Glutamatergic neuron (in vitro differentiated cells): ENCODE results near the gene RAD51C. TPM values are rescaled to one million over a fixed set of nuclear protein-coding genes. Genes with fewer than 3 reads are reported as not detected.
"Not testable (repeated sequence)": the region's sequence is repeated elsewhere in the genome, so short reads cannot be mapped to it uniquely, and the experiment has no call there.

ENCODE experiments used
- DNase-seq: peaks from one replicate; pipeline ENCODE4 v3.0.0; 2022
- H3K27ac Mint-ChIP-seq: one replicate; pipeline ENCODE4 v1.8.0; 2020; ENCODE audit warnings: mild to moderate bottlenecking, mixed read lengths, inconsistent platforms; ENCODE audit not compliant: unreplicated experiment
- H3K27me3 Mint-ChIP-seq: one replicate; pipeline ENCODE4 v1.8.0; 2020; ENCODE audit warnings: mild to moderate bottlenecking, moderate library complexity, mixed read lengths, inconsistent platforms; ENCODE audit not compliant: unreplicated experiment
- H3K36me3 Mint-ChIP-seq: one replicate; pipeline ENCODE4 v1.8.0; 2020; ENCODE audit warnings: mild to moderate bottlenecking, mixed read lengths, inconsistent platforms; ENCODE audit not compliant: unreplicated experiment
- H3K4me1 Mint-ChIP-seq: one replicate; pipeline ENCODE4 v1.8.0; 2020; ENCODE audit warnings: mild to moderate bottlenecking, low read depth, mixed read lengths, inconsistent platforms; ENCODE audit not compliant: unreplicated experiment
- H3K4me3 Mint-ChIP-seq: one replicate; pipeline ENCODE4 v1.8.0; 2020; ENCODE audit warnings: mild to moderate bottlenecking, mixed read lengths, inconsistent platforms; ENCODE audit not compliant: unreplicated experiment
- H3K9me3 Mint-ChIP-seq: one replicate; pipeline ENCODE4 v1.8.0; 2020; ENCODE audit warnings: mild to moderate bottlenecking, moderate library complexity, mixed read lengths, inconsistent platforms; ENCODE audit not compliant: unreplicated experiment
- CTCF ChIP-seq: fragments of 200-600 bp; sonication (generic); IDR thresholded peaks from one replicate; pipeline ENCODE4 v1.5.0; 2021; ENCODE audit not compliant: partially characterized antibody, unreplicated experiment
- total RNA-seq: library from RNA; stranded (reverse); fragmentation: NEBNext Ultra II Directional; extraction: Animal tissue kit (Norgen Biotek cat#: 25700); gene quantifications from one replicate; pipeline ENCODE4 v1.2.1, GENCODE V29; 2021; ENCODE audit not compliant: unreplicated experiment

Gene RAD51C
- total RNA-seq, 1 donor from 2014 or later: 8.5 TPM

GRCh38 chr17:58760248-58760647 lies 67.8 kb downstream of the RAD51C start:
- peak overlapping the region; percentile 78 for H3K4me3 Mint-ChIP-seq
- peaks cover 6% of the 10 kb centered on the region for H3K36me3 Mint-ChIP-seq
- DNase-seq: no peak
- H3K27ac Mint-ChIP-seq: peak overlapping the region; percentile 44
- peaks cover 27% of the 10 kb centered on the region for H3K4me1 Mint-ChIP-seq
- peaks cover 3% of the 10 kb centered on the region for H3K27me3 Mint-ChIP-seq
- no peak for TF ChIP-seq CTCF
- peaks cover 3% of the 10 kb centered on the region for H3K9me3 Mint-ChIP-seq

GRCh38 chr17:58763263-58763662 lies 70.9 kb downstream of the RAD51C start:
- Mint-ChIP-seq H3K27ac (no peak overlapping the region), H3K36me3 (peaks cover 6% of the 10 kb centered on the region), H3K4me3 (no peak overlapping the region), H3K9me3 (no peaks in the 10 kb centered on the region), H3K4me1 (peaks cover 26% of the 10 kb centered on the region), H3K27me3 (peaks cover 3% of the 10 kb centered on the region)
- TF ChIP-seq CTCF: no peak
- DNase-seq: no peak

GRCh38 chr17:58764373-58764772 lies 72.0 kb downstream of the RAD51C start:
- no peak for TF ChIP-seq CTCF
- DNase-seq: no peak
- Mint-ChIP-seq H3K4me3 (no peak overlapping the region), H3K27ac (no peak overlapping the region), H3K36me3 (peaks cover 6% of the 10 kb centered on the region), H3K27me3 (peaks cover 3% of the 10 kb centered on the region), H3K9me3 (no peaks in the 10 kb centered on the region), H3K4me1 (peaks cover 18% of the 10 kb centered on the region)

- not testable (repeated sequence) for H3K36me3 Mint-ChIP-seq, H3K9me3 Mint-ChIP-seq, H3K27ac Mint-ChIP-seq, H3K27me3 Mint-ChIP-seq, DNase-seq, H3K4me3 Mint-ChIP-seq, H3K4me1 Mint-ChIP-seq
These were observed 86.1 kb downstream of the RAD51C start for GRCh38 chr17:58778482-58778881.

GRCh38 chr17:58779446-58779845 lies 87.0 kb downstream of the RAD51C start:
- Mint-ChIP-seq H3K27me3 (no peaks in the 10 kb centered on the region), H3K36me3 (no peaks in the 10 kb centered on the region), H3K4me1 (no peaks in the 10 kb centered on the region), H3K27ac (no peak overlapping the region), H3K4me3 (no peak overlapping the region), H3K9me3 (no peaks in the 10 kb centered on the region)
- no peak for DNase-seq
- TF ChIP-seq CTCF: no peak

- Mint-ChIP-seq H3K27ac (no peak overlapping the region), H3K9me3 (no peaks in the 10 kb centered on the region), H3K27me3 (no peaks in the 10 kb centered on the region), H3K4me3 (no peak overlapping the region), H3K4me1 (peaks cover 4% of the 10 kb centered on the region), H3K36me3 (no peaks in the 10 kb centered on the region)
- no peak for DNase-seq
- TF ChIP-seq CTCF: no peak
These were observed 91.0 kb downstream of the RAD51C start for GRCh38 chr17:58783380-58783779.
